CD14-positive monocyte (primary cell): ENCODE results near the gene CTDSPL. TPM values are rescaled to one million over a fixed set of nuclear protein-coding genes. Genes with fewer than 3 reads are reported as not detected.

Experiments
- DNase-seq, 3 donors: peaks; one replicate each; pipeline ENCODE4 v3.0.0-alpha.2; 2011 to 2022
- H2AFZ ChIP-seq: 2 replicates; pipeline ENCODE4 v1.6.0; 2012; ENCODE audit warnings: mild to moderate bottlenecking, low read depth, low read length, inconsistent platforms; ENCODE audit not compliant: insufficient read depth, poor library complexity, severe bottlenecking
- H3K27ac ChIP-seq, 2 donors: 1 replicate in 1 of 2; 2 replicates in 1 of 2; pipeline ENCODE4 v1.5.1; 2012 to 2013; ENCODE audit warnings: low read length in 2 of 2, control low read depth in 1 of 2, inconsistent platforms in 1 of 2, low read depth in 1 of 2, mild to moderate bottlenecking in 1 of 2
- H3K27me3 ChIP-seq, 2 donors: one replicate each; pipeline versions ENCODE4 v1.6.0 to v1.6.1; 2011 to 2013; ENCODE audit warnings: low read length in 2 of 2; ENCODE audit not compliant: control insufficient read depth in 2 of 2, insufficient read depth in 2 of 2
- H3K36me3 ChIP-seq, 2 donors: replicated peaks in 1 of 2; 1 replicate in 1 of 2; 2 replicates in 1 of 2; pipeline versions ENCODE4 v1.5.1 to v1.6.1; 2012 to 2013; ENCODE audit warnings: low read length in 2 of 2, control low read depth in 1 of 2, inconsistent platforms in 1 of 2, mild to moderate bottlenecking in 1 of 2; ENCODE audit not compliant: insufficient read depth in 2 of 2, control insufficient read depth in 1 of 2
- H3K4me1 ChIP-seq, 2 donors: 1 replicate in 1 of 2; 2 replicates in 1 of 2; pipeline versions ENCODE4 v1.5.1 to v1.6.1; 2012 to 2013; ENCODE audit warnings: low read length in 2 of 2, control low read depth in 1 of 2, inconsistent platforms in 1 of 2, mild to moderate bottlenecking in 1 of 2, moderate library complexity in 1 of 2; ENCODE audit not compliant: insufficient read depth in 2 of 2, control insufficient read depth in 1 of 2
- H3K4me2 ChIP-seq: replicated peaks from 2 replicates; pipeline ENCODE3; 2012; ENCODE audit warnings: low read length, moderate library complexity, mild to moderate bottlenecking; ENCODE audit not compliant: poor library complexity, severe bottlenecking; ENCODE audit errors: extremely low read depth
- H3K4me3 ChIP-seq, 3 experiments: fragments of 200-600 bp in 1 of 3; sonication (generic) in 1 of 3; replicated peaks in 1 of 3; 1 replicate in 2 of 3; 2 replicates in 1 of 3; pipeline ENCODE4 v1.5.1; 2011 to 2013; ENCODE audit warnings: low read length in 3 of 3, mild to moderate bottlenecking in 3 of 3, control low read depth in 2 of 3, low read depth in 2 of 3, inconsistent platforms in 1 of 3, moderate library complexity in 1 of 3
- H3K79me2 ChIP-seq: 2 replicates; pipeline ENCODE4 v1.6.0; 2012; ENCODE audit warnings: mild to moderate bottlenecking, control low read depth, inconsistent platforms, low read length, moderate library complexity; ENCODE audit not compliant: insufficient read depth
- H3K9ac ChIP-seq: 2 replicates; pipeline ENCODE4 v1.6.0; 2017; ENCODE audit warnings: low read length, mild to moderate bottlenecking; ENCODE audit not compliant: insufficient read depth, poor library complexity, severe bottlenecking
- H3K9me3 ChIP-seq, 2 donors: replicated peaks in 1 of 2; 1 replicate in 1 of 2; 2 replicates in 1 of 2; pipeline versions ENCODE4 v1.5.1 to v1.6.1; 2012 to 2013; ENCODE audit warnings: low read length in 2 of 2, control low read depth in 1 of 2; ENCODE audit not compliant: control insufficient read depth in 1 of 2, insufficient read depth in 1 of 2
- H4K20me1 ChIP-seq: 2 replicates; pipeline ENCODE4 v1.6.0; 2012; ENCODE audit warnings: mild to moderate bottlenecking, low read length, control low read depth, moderate library complexity; ENCODE audit not compliant: insufficient read depth
- H3K27ac Mint-ChIP-seq, 7 donors: one replicate each; pipeline ENCODE4 v1.8.0; 2020; ENCODE audit warnings: mild to moderate bottlenecking in 7 of 7, mixed read lengths in 7 of 7, moderate library complexity in 6 of 7, inconsistent platforms in 2 of 7
- H3K27me3 Mint-ChIP-seq, 3 donors: one replicate each; pipeline ENCODE4 v1.8.0; 2021 to 2022; ENCODE audit warnings: low read depth in 3 of 3, mild to moderate bottlenecking in 3 of 3, mixed read lengths in 3 of 3, moderate library complexity in 3 of 3, inconsistent platforms in 1 of 3
- H3K36me3 Mint-ChIP-seq, 2 donors: one replicate each; pipeline ENCODE4 v1.8.0; 2020; ENCODE audit warnings: mixed read lengths in 2 of 2, inconsistent platforms in 1 of 2, mild to moderate bottlenecking in 1 of 2
- H3K4me1 Mint-ChIP-seq: one replicate; pipeline ENCODE4 v1.8.0; 2020; ENCODE audit warnings: mild to moderate bottlenecking, mixed read lengths
- H3K4me3 Mint-ChIP-seq, 2 donors: one replicate each; pipeline ENCODE4 v1.8.0; 2020; ENCODE audit warnings: mild to moderate bottlenecking in 2 of 2, mixed read lengths in 2 of 2, moderate library complexity in 1 of 2
- H3K9me3 Mint-ChIP-seq, 7 donors: one replicate each; pipeline ENCODE4 v1.8.0; 2020 to 2022; ENCODE audit warnings: mixed read lengths in 7 of 7, mild to moderate bottlenecking in 6 of 7, moderate library complexity in 6 of 7, inconsistent platforms in 2 of 7
- WGBS: methylation state at CpG from one replicate; pipeline ENCODE4 v1.1.5; 2013; ENCODE audit warnings: missing lambda C conversion rate; ENCODE audit not compliant: insufficient coverage; 5-methylcytosine and 5-hydroxymethylcytosine counted together
- intact Hi-C, 2 donors: fragments of 100-400 bp; cut with micrococcal nuclease; formaldehyde crosslinking; loops; one replicate each; pipeline versions ENCODE4 v1.15.0 to v1.15.1; 2023
- polyA plus RNA-seq, 3 donors: library from polyadenylated mRNA; depleted of rRNA in 1 of 3; unstranded in 2 of 3; stranded (reverse) in 1 of 3; fragments of 300-500 nt in 2 of 3; fragments of >200 nt in 1 of 3; fragmentation: Illumina TruSeq in 2 of 3; gene quantifications; 1 replicate in 2 of 3; 2 replicates in 1 of 3; pipeline ENCODE4 v1.2.3, GENCODE V29; 2012 to 2021
- TF ChIP-seq, protein P1 (sequence below): fragments of 200-600 bp; IDR thresholded peaks from one replicate; pipeline ENCODE4 v1.8.0; 2022; ENCODE audit warnings: antibody characterized with exemption, mild to moderate bottlenecking

The CTDSPL gene
- polyA plus RNA-seq, 3 donors = 0.15 to 0.69 (median 0.33) TPM

GRCh38 chr3:37979541-37980461 is 118.1 kb downstream of the CTDSPL start:
- Mint-ChIP-seq H3K27ac (peak overlapping the region; percentile 94 to 100 (median 97)), H3K27me3 (peaks cover 0 to 2% (median 0%) of the 10 kb centered on the region in 3 donors), H3K36me3 (peaks cover 0 to 1% of the 10 kb centered on the region in 2 donors), H3K4me1 (peaks cover 58% of the 10 kb centered on the region), H3K9me3 (no peaks in the 10 kb centered on the region), H3K4me3 (peak overlapping the region; percentile 45 to 67)
- 0% methylated on average over 2 of the region's 8 CpGs for WGBS
- TF ChIP-seq, protein P1, sequence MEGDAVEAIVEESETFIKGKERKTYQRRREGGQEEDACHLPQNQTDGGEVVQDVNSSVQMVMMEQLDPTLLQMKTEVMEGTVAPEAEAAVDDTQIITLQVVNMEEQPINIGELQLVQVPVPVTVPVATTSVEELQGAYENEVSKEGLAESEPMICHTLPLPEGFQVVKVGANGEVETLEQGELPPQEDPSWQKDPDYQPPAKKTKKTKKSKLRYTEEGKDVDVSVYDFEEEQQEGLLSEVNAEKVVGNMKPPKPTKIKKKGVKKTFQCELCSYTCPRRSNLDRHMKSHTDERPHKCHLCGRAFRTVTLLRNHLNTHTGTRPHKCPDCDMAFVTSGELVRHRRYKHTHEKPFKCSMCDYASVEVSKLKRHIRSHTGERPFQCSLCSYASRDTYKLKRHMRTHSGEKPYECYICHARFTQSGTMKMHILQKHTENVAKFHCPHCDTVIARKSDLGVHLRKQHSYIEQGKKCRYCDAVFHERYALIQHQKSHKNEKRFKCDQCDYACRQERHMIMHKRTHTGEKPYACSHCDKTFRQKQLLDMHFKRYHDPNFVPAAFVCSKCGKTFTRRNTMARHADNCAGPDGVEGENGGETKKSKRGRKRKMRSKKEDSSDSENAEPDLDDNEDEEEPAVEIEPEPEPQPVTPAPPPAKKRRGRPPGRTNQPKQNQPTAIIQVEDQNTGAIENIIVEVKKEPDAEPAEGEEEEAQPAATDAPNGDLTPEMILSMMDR = no peak
- Histone ChIP-seq H3K4me2 (peak overlapping the region; percentile 42), H2AFZ (no peak overlapping the region), H3K9ac (peak overlapping the region; percentile 55), H3K36me3 (no peaks in the 10 kb centered on the region), H3K27ac (peak overlapping the region; percentile 91 to 92), H3K9me3 (no peaks in the 10 kb centered on the region), H4K20me1 (no peaks in the 10 kb centered on the region), H3K4me3 (peak overlapping the region in 1 of 3 experiments; percentile 28), H3K4me1 (peaks cover 57 to 65% of the 10 kb centered on the region in 2 donors), H3K27me3 (no peaks in the 10 kb centered on the region), H3K79me2 (no peaks in the 10 kb centered on the region)
- intact Hi-C loops = loop anchor here in 1 of 2 donors (10.0 kb wide), 1 partner anchor 135 kb away; no protein-coding TSS in a partner anchor
- peak; percentile 87 to 97 (median 94) for DNase-seq

DNA sequence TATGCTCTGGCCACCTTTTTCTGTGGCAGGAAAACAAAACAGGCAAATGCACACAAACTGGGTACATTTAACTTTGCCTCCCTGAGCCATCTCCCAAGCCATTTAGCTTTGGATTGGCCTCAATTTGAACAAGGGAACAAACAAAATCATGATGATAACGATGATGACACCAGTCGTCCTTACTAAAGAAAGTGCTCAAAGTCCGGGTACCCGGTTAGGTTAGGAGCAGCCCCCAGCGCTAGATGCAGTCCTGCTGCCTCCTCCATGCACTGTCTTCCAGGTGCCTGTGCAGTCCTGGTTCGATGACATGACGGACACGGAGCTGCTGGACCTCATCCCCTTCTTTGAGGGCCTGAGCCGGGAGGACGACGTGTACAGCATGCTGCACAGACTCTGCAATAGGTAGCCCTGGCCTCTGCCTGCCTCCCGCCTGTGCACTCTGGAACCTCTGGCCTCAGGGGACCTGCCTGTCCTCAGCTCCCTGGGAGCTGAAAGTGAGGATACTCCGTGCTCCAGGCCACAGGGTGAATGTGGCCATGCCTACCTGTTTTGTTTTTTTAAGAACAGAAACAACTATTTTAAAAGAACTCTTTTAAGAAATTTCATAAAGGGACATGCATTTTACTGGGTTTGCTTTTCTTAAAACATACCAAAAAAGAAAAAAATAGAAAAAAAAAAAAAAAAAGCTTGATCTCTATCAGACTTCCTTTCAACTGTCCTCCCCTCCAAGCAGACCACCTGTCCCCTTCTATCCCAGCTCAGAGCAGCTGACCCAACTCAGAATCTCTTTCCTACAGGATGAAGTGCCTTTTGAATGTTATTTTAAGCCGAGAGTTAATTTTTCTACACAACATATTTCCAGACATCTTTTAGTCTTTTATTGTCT is 119.0 kb downstream of the CTDSPL start:
- H4K20me1 ChIP-seq = no peaks in the 10 kb centered on the region
- 88% methylated on average over 12 of the region's 14 CpGs for WGBS
- peak overlapping the region; percentile 91 to 92 for H3K27ac ChIP-seq
- Mint-ChIP-seq H3K27me3 (peaks cover 0 to 2% (median 2%) of the 10 kb centered on the region in 3 donors), H3K9me3 (no peaks in the 10 kb centered on the region), H3K4me3 (peak overlapping the region; percentile 43 to 45), H3K27ac (peak overlapping the region; percentile 94 to 100 (median 97)), H3K36me3 (peaks cover 0 to 1% of the 10 kb centered on the region in 2 donors), H3K4me1 (peaks cover 66% of the 10 kb centered on the region)
- DNase-seq = no peak
- intact Hi-C loops = no loop called here
- H3K27me3 ChIP-seq = no peaks in the 10 kb centered on the region
- H2AFZ ChIP-seq = no peak overlapping the region
- peak overlapping the region; percentile 42 for H3K4me2 ChIP-seq
- H3K4me3 ChIP-seq = peak overlapping the region in 1 of 3 experiments; percentile 28
- H3K4me1 ChIP-seq = peaks cover 64 to 73% of the 10 kb centered on the region in 2 donors
- H3K79me2 ChIP-seq = no peaks in the 10 kb centered on the region
- H3K9me3 ChIP-seq = no peaks in the 10 kb centered on the region
- no peaks in the 10 kb centered on the region for H3K36me3 ChIP-seq
- H3K9ac ChIP-seq = peak overlapping the region; percentile 30
- TF ChIP-seq, protein P1 = no peak
